HG02973 (cell line): Measurements from ENCODE around the gene TMC5.
"Not testable (repeated sequence)": the region's sequence is repeated elsewhere in the genome, so short reads cannot be mapped to it uniquely, and the experiment has no call there.

Experiments used
- ATAC-seq: cut with Tn5 transposase; IDR thresholded peaks from one replicate; pipeline ENCODE4 v1.9.1; 2021; ENCODE audit warnings: moderate library complexity; ENCODE audit not compliant: unreplicated experiment

The TMC5 gene

DNA sequence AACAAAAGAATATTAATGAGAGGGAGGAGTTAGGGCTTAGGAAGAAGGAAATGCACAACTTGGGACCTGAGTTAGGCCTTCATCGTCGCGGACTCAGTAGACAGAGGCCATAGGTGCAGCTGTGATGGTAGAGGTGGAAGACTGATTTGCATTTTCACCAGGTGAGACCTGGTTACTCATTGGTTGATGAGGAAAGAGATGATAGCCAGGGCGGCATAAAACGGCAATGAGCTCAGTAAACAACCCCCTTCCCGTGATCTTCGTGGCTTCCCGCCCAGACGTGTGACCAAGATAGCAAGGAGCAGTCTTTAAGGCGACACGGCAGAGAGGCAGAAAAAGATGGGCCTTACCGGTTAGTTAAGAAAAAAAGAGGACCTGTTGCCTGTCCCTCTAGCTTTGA is at the start of gene TMC5:
TSS of gene TMC5 (plus strand) at position 244 of the 400 bp plus-strand sequence. CDS start 22,156 bp downstream, outside the sequence.
- ATAC-seq, result no peak

GRCh38 chr16:19372541-19372940 is 45.1 kb upstream of the TMC5 start:
- ATAC-seq, result not testable (repeated sequence)

DNA sequence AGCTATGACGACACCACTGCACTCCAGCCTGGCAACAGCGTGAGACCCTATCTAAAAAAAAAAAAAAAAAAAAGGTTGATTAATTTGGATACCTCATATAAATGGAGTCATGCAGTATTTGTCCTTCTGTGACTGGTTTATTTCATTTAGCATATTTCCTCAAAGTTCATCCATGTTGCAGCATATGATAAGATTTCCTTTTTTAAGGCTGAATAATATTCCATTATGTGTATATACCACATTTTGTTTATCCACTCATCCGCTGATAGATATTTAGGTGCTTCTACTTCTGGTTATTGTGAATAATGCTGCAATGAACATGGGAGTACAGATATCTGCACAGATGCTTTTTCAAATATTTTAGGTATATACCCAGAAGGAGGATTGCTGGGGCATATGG is 43.3 kb upstream of the TMC5 start:
- ATAC-seq, result no peak

GRCh38 chr16:19375561-19376158 is 42.0 kb upstream of the TMC5 start:
- ATAC-seq, result no peak

GRCh38 chr16:19377864-19378263 is 39.8 kb upstream of the TMC5 start:
- no peak for ATAC-seq

DNA sequence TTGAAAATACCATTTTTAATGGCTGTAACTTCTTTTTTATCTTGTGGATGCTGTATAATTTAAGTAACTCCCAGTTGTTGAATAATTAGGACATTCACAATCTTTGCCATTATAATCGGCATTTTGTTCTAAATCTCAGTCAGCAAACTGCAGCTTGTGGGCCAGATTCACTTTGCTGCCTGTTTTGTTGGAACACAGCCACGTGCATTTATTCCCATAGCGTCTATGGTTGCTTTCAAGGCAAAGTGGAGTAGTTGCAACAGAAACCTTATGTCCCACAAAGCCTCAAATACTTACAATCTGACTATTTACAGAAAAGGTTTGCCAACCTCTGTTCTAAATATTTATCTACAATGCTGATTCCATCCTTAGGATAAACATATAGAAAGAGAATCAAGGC is 39.2 kb upstream of the TMC5 start:
- ATAC-seq, result no peak

- no peak for ATAC-seq
Measured at GRCh38 chr16:19379838-19380237, 37.8 kb upstream of the TMC5 start.

- ATAC-seq, result no peak
Measured at GRCh38 chr16:19380328-19380727, 37.4 kb upstream of the TMC5 start.

GRCh38 chr16:19382084-19382801 is 35.4 kb upstream of the TMC5 start:
- no peak for ATAC-seq

- no peak for ATAC-seq
Measured at GRCh38 chr16:19382887-19383816, 34.5 kb upstream of the TMC5 start.

- ATAC-seq, result no peak
Measured at GRCh38 chr16:19384656-19385055, 33.0 kb upstream of the TMC5 start.

GRCh38 chr16:19386525-19386924 is 31.2 kb upstream of the TMC5 start:
- no peak for ATAC-seq

DNA sequence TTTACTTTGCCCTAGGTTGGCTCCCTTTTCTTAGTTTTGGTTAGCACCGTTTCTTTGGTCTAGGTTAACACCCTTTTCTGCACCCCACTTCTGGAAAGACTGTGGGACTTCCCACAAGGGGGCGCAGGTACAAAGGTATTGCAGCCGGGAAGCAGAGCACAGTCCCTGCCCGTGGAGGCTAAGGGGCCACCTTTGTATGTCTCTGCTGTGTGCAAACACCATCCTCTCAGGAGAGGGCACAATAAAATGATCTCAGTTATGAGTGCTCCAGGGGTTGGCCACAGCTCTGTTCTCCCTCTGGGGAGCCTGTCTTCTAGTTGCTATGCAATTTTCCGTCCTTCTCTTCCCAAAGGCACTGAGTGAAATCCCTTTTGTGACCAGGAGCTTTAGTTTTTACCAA is 28.4 kb upstream of the TMC5 start:
- ATAC-seq, result no peak

DNA sequence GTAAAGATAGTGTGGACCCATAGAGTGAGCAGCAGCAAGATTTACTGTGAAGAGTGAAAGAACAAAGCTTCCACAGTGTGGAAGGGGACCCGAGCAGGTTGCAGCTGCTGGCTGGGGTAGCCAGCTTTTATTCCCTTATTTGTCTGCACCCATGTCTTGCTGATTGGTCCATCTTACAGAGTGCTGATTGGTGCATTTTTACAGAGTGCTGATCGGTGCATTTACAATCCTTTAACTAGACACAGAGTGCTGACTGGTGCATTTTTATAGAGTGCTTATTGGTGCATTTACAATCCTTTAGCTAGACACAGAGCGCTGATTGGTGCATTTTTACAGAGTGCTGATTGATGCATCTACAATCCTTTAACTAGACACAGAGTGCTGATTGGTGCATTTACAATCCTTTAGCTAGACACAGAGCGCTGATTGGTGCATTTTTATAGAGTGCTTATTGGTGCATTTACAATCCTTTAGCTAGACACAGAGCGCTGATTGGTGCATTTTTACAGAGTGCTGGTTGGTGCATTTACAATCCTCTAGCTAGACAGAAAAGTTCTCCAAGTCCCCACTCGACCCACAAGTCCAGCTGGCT is 26.4 kb upstream of the TMC5 start:
- not testable (repeated sequence) for ATAC-seq

- no peak for ATAC-seq
Measured at GRCh38 chr16:19392352-19392751, 25.3 kb upstream of the TMC5 start.

DNA sequence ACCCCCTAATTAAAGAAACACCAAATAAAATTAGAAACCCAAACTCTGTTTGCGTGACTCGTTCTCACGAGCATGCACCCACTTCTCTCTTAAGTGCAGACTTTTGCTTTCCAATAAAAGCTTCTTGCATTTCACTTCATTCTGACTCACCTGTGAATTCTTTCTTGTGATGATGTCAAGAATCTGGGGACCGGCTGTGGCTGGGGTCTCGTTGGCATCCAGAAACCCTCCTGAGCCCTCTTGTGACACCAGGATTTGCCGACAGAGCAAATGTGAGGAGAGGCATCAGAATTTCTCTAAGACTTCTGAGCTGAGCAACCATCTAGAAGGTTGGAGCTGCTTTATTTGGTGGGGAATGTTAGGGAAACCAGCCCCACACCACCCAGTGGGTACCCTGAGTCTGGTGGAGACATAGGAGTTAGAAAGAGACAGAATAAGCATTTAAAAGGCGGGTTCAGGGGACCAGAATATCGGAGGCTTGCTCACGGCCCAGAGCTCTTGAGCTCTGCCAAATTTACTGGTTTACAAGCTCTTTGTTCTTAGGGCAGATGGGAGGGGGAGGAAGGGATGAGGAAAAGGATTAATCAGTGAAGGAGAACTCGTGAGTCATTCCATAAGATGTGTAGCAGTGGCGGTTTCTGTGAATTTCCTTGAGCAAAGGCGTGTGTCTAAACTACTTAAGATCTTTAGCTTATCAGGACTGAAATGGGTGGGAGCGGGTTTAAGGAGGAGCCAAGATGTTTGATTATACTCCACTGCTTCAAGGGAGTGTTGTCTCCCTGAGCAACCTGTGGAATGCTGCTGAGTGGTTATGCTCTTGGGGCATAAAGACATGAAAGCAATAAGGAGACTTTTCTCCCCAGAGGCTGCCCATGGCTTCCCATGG is 24.2 kb upstream of the TMC5 start:
- no peak for ATAC-seq

GRCh38 chr16:19395646-19396267 is 21.9 kb upstream of the TMC5 start:
- ATAC-seq, result not testable (repeated sequence)

DNA sequence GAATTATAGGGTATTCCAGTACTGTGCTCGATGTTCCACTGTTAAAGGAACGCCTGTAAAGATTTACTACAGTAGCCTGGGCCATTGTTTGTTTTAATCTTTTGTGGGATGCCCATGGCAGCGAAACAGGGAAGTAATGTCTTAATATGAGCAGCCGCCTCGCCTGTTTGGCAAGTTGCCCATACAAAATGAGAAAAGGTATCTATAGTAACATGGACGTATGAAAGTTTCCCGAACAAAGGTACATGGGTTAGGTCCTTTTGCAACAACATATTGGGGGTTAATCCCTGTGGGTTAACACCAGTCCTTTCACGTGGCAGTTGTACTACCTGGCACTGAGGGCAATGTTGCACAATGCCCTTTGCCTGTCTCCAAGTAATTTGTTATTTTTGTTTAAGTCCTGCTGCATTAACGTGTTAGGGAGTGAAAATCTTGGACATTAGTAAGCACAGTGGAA is 21.1 kb upstream of the TMC5 start:
- ATAC-seq, result no peak

DNA sequence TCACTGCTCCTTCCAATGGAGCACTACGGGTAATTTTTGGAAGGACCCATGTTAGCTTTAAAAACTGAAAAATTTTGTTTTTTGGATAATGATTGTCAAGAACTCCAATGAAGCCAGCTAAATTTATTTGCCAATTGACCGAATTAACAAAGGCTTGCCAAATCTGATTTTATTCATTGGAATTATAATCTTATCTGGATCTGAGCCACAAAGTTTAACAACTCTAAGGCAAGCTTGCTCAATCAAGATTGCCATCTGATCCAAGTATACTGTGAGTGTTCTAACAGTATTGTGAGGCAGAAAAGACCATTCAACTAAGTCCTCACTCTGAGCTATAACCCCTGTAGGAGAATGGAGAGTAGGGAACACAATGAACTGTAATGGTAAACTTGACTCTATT is 20.3 kb upstream of the TMC5 start:
- not testable (repeated sequence) for ATAC-seq

DNA sequence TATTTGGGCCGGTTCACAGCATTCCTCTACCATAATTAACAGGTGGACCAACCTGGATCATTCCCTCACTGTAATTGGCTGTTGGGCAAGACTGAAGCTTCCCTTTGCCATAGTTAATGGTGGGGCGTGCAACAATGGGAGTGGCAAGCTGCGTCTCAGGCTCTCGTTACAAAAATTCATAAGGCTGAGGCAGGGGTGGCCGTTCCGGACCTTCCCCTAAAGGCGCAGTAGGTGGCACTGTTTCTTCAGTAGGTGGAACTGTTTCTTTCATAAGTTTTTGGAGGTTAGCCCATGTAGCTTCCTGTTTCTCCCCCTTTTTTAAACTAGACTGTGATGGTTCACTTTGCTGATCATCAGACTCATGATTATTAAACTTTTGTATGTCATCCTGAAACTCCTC is 17.0 kb upstream of the TMC5 start:
- ATAC-seq, result no peak
